ENCODE data around the gene PNKD. TPM values are rescaled to one million over a fixed set of nuclear protein-coding genes. Genes with fewer than 3 reads are reported as not detected.

Gene PNKD
- total RNA-seq, 2 experiments from 2014 or later: 66.3 to 74.5 TPM

DNA sequence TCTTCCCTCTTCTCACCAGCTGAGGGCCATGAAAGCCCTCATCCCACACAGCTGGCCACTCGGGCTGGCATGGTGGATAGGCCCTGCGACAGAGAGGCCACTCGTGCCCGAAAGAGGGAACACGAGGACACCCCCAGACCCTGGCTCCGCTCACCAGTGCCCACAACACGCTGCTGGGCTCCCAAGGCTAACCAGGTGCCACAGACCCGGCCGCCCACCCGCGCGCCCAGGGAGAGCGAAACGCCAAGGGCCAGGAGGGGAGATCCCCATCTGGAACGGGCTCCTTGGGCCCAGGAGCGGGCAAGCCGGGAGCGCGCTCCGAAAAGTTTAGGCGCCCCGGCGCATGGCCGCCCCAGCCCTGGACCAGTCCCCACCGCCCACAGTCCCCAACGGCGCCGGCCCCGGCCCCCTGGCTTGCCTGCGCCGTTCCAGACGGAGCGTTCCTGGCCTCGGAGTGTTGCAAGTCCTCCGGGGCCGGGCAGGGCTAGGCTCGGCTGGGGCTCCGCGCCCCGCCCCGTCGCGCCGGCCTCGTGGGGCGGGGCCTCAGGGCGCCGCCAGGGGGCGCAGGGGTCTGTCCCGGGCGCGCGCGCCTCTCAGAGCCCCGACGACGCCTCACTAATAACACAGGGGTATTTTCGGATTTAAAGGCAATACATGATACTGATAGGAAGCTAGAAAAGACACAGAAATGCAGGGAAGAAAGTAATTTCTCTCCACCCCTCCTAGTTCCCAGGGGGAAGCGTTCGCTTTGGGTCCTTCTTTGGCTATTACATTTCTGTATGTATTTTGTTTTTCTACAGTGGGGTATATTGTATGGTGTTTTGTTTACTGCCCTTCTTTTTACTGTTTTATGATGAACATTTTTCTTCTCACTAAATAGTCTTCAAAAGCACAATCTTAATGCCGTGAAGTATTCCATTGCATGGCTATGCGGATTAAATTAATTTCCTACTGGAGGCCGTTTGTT, 22.0 kb downstream of the PNKD start, which contains the start of gene TMBIM1:
Gene TMBIM1 (minus strand): TSS at position 456 of the 967 bp plus-strand sequence. CDS start 10,362 bp downstream, outside the sequence.
- Histone ChIP-seq H3K4me2 (ENCODE audit: low read length) (peak within 1 kb of the TSS; percentile 94), H4K20me1 (ENCODE audit: insufficient read depth, low read length) (no peaks in the 10 kb centered on the region), H3K4me1 (ENCODE audit: insufficient read depth, low read length, poor library complexity, severe bottlenecking) (peaks cover 66% of the 10 kb centered on the region), H2AFZ (ENCODE audit: low read length) (peak within 1 kb of the TSS; percentile 74; the same call in 1 of the 2 replicates), H3K79me2 (ENCODE audit: insufficient read depth, low read depth, low read length) (peaks cover 35% of the 10 kb centered on the region), H3K36me3 (ENCODE audit: insufficient read depth, low read length) (no peaks in the 10 kb centered on the region), H3K9me3 (ENCODE audit: low read length) (no peaks in the 10 kb centered on the region), H3K9me2 (ENCODE audit: insufficient read depth, low read length) (no peaks in the 10 kb centered on the region), H3K4me3 (ENCODE audit: low read depth, low read length, poor library complexity, severe bottlenecking) (peak within 1 kb of the TSS; percentile 89), H3K27ac (ENCODE audit: low read depth, low read length, poor library complexity, severe bottlenecking) (peak within 1 kb of the TSS; percentile 91)
- no TSS peak for BruUV-seq (replicated peaks)
- intact Hi-C loops (cut with micrococcal nuclease; ENCODE audit: unreplicated experiment): loop anchor here (1.0 to 5.0 kb wide), 2 partner anchors 104 to 175 kb away; no protein-coding TSS in a partner anchor
- ChIA-PET POLR2A (interaction anchor here (0.5 to 2.6 kb wide), 9 partner anchors 14 to 108 kb away, joined by 3 to 24 read pairs (median 4); partner anchors contain the start of genes AAMP, CTDSP1 and PNKD), CTCF (ENCODE audit: unreplicated experiment) (interaction anchor here (1.0 to 3.3 kb wide), 3 partner anchors 20 to 72 kb away, joined by 5 to 17 read pairs (median 14); partner anchors contain the start of gene CATIP)
- TF ChIP-seq EZH2phosphoT487 (IDR thresholded peaks at IDR 0.05; ENCODE audit: borderline replicate concordance, low read depth, low read length): no peak
- TF ChIP-seq, protein P1, sequence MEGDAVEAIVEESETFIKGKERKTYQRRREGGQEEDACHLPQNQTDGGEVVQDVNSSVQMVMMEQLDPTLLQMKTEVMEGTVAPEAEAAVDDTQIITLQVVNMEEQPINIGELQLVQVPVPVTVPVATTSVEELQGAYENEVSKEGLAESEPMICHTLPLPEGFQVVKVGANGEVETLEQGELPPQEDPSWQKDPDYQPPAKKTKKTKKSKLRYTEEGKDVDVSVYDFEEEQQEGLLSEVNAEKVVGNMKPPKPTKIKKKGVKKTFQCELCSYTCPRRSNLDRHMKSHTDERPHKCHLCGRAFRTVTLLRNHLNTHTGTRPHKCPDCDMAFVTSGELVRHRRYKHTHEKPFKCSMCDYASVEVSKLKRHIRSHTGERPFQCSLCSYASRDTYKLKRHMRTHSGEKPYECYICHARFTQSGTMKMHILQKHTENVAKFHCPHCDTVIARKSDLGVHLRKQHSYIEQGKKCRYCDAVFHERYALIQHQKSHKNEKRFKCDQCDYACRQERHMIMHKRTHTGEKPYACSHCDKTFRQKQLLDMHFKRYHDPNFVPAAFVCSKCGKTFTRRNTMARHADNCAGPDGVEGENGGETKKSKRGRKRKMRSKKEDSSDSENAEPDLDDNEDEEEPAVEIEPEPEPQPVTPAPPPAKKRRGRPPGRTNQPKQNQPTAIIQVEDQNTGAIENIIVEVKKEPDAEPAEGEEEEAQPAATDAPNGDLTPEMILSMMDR (conservative IDR thresholded peaks at IDR 0.05; ENCODE audit: low read length): peak; percentile 93
- DNase-seq (ENCODE audit: low spot score): peak; percentile 86

DNA sequence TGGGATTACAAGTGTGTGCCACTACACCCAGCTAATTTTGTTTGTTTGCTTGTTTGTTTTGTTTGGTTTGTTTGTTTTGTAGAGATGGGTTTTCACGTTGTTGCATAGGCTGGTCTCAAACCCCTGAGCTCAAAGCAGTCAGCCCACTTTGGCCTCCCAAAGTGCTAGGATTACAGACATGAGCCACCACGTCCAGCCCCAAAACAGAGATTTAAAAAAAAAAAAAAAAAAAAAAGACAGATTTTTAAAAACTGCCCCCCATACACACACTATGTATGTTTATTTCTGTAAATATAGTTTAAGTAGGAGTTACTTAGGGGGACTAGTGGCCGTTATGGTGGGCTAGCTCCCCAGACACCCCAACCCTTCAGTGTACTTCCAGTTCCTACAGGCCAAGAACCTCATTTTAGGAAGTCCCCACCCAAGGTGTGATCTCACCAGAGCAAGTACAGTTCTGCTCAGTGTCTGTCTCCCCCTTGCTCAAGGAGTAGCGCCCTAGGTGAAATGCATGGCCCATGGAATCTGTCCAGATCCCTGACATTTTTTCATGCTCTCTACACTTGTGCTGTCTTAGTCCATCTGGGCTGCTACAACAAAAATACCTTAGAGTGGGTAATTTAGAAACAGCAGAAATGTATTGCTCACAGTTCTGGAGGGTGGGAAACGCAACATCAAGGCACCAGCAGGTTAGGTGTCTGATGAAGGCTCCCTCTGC, 23.6 kb downstream of the PNKD start:
- POLR2A ChIA-PET: interaction anchor here (0.7 to 1.4 kb wide), 7 partner anchors 9 to 378 kb away, joined by 3 to 6 read pairs (median 3); partner anchors contain the start of genes AAMP, CTDSP1, PNKD and RNF25
- peaks cover 22% of the 10 kb centered on the region for H3K79me2 ChIP-seq (ENCODE audit: insufficient read depth, low read depth, low read length)
- CTCF ChIA-PET (ENCODE audit: unreplicated experiment): interaction anchor here (0.8 kb wide), 1 partner anchor 9 kb away, joined by 3 read pairs; no protein-coding TSS in a partner anchor

More for the DNA sequence above, 23.6 kb downstream of the PNKD start:
- Histone ChIP-seq H3K9me2 (ENCODE audit: insufficient read depth, low read length) (no peaks in the 10 kb centered on the region), H3K4me2 (ENCODE audit: low read length) (0 out of 2 replicates have a peak overlapping the region, but pooled peaks have one; percentile 63), H3K4me1 (ENCODE audit: insufficient read depth, low read length, poor library complexity, severe bottlenecking) (peaks cover 65% of the 10 kb centered on the region), H3K27ac (ENCODE audit: low read depth, low read length, poor library complexity, severe bottlenecking) (no peak overlapping the region), H3K36me3 (ENCODE audit: insufficient read depth, low read length) (no peaks in the 10 kb centered on the region), H2AFZ (ENCODE audit: low read length) (no peak overlapping the region; the same call in 1 of the 2 replicates), H4K20me1 (ENCODE audit: insufficient read depth, low read length) (no peaks in the 10 kb centered on the region), H3K9me3 (ENCODE audit: low read length) (no peaks in the 10 kb centered on the region), H3K4me3 (ENCODE audit: low read depth, low read length, poor library complexity, severe bottlenecking) (no peak overlapping the region)
- intact Hi-C loops (cut with micrococcal nuclease; ENCODE audit: unreplicated experiment): loop anchor here (5.0 kb wide), 1 partner anchor 173 kb away; no protein-coding TSS in a partner anchor
- BruUV-seq (replicated peaks): no TSS peak
- no peak for DNase-seq (ENCODE audit: low spot score)
- no peak for TF ChIP-seq EZH2phosphoT487 (IDR thresholded peaks at IDR 0.05; ENCODE audit: borderline replicate concordance, low read depth, low read length)
- TF ChIP-seq, protein P1 (conservative IDR thresholded peaks at IDR 0.05; ENCODE audit: low read length): no peak
